BJ (cell line): Measurements from ENCODE around the gene VIL1. TPM values are rescaled to one million over a fixed set of nuclear protein-coding genes. Genes with fewer than 3 reads are reported as not detected.

Experiments
- CTCF ChIA-PET: fragments of 350-600 bp; formaldehyde crosslinking; extraction: SDS; loops from one replicate; lab custom pipeline; 2021; ENCODE audit warnings: antibody characterized with exemption, inconsistent platforms; lab: Yijun Ruan, JAX
- POLR2A ChIA-PET: fragments of 300-600 bp; sonication (Branson Sonifier 250); formaldehyde crosslinking; extraction: SDS; loops from one replicate; lab custom pipeline; 2021; ENCODE audit warnings: antibody characterized with exemption; lab: Charles Lee
- DNase-seq: peaks from one replicate; pipeline ENCODE4 v3.0.0-alpha.2; 2011; ENCODE audit warnings: low read depth
- H3K27me3 ChIP-seq: 2 replicates; pipeline ENCODE4 v1.6.0; 2011; ENCODE audit warnings: low read length; ENCODE audit not compliant: control insufficient read depth, insufficient read depth
- H3K36me3 ChIP-seq: 2 replicates; pipeline ENCODE4 v1.5.1; 2011; ENCODE audit warnings: low read length; ENCODE audit not compliant: control insufficient read depth, insufficient read depth
- H3K4me3 ChIP-seq: 2 replicates; pipeline ENCODE4 v1.5.1; 2011; ENCODE audit warnings: low read depth, mild to moderate bottlenecking, control low read depth, low read length
- CTCF ChIP-seq: IDR thresholded peaks from 2 replicates; pipeline ENCODE4 v1.5.1; 2011; ENCODE audit warnings: low read depth, mild to moderate bottlenecking, control low read depth, inconsistent platforms, low read length, moderate library complexity; ENCODE audit not compliant: insufficient read depth
- polyA plus RNA-seq: library from polyadenylated mRNA; depleted of rRNA; stranded (reverse); fragments of >200 nt; gene quantifications from 2 replicates; pipeline ENCODE4 v1.2.3, GENCODE V29; 2011

The VIL1 gene
- polyA plus RNA-seq, 1 experiment, result not detected

- H3K4me3 ChIP-seq, result no peak overlapping the region
Measured at GRCh38 chr2:218418321-218418716, 604 bp upstream of the VIL1 start.

DNA sequence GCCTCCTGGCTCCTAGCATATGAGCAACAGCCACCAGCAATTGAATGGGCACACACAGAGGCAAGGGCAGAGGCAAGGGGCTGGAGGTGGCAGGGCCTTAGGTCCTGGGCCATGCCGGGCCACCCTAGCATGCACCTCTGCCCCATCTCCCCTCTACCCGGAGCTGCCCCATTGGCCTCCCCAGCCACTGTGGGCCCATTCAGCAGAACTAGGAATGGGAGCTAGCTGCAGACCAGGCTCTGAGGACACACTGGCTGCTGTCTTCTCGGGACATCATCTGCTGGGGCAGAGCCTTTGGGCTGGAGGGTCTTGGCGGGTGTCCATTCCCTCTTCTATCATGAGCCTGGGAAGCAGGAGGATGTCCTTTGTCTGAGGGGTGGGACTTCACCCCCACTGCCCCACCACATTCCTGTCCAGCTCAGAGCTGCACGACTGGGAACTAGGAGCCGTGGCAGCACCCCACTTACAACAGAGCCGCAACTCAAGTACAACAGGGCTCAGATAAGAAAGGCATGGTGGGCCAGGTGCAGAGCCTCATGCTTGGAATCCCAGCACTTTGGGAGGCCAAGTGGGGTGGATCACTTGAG, 800 bp downstream of the VIL1 start:
- Histone ChIP-seq H3K27me3 (peaks cover 11% of the 10 kb centered on the region), H3K36me3 (no peaks in the 10 kb centered on the region), H3K4me3 (no peak overlapping the region)
- POLR2A ChIA-PET, result no interaction called here
- no peak for TF ChIP-seq CTCF
- no peak for DNase-seq
- CTCF ChIA-PET, result interaction anchor here (1.6 kb wide), 1 partner anchor 46 kb away, joined by 3 read pairs; no protein-coding TSS in a partner anchor

More at GRCh38 chr2:218418321-218418716, 604 bp upstream of the VIL1 start:
- Histone ChIP-seq H3K27me3 (peaks cover 10% of the 10 kb centered on the region), H3K36me3 (no peaks in the 10 kb centered on the region)
- ChIA-PET CTCF (interaction anchor here (1.6 kb wide), 1 partner anchor 48 kb away, joined by 3 read pairs; no protein-coding TSS in a partner anchor), POLR2A (no interaction called here)
- TF ChIP-seq CTCF, result no peak
- no peak for DNase-seq

- ChIA-PET POLR2A (no interaction called here), CTCF (no interaction called here)
- no peak for DNase-seq
- Histone ChIP-seq H3K4me3 (no peak overlapping the region), H3K36me3 (no peaks in the 10 kb centered on the region), H3K27me3 (peaks cover 11% of the 10 kb centered on the region)
- no peak for TF ChIP-seq CTCF
Measured at GRCh38 chr2:218421027-218421426, 2.1 kb downstream of the VIL1 start.

GRCh38 chr2:218422403-218423086, 3.6 kb downstream of the VIL1 start:
- TF ChIP-seq CTCF, result no peak
- DNase-seq, result no peak
- POLR2A ChIA-PET, result no interaction called here
- Histone ChIP-seq H3K4me3 (no peak overlapping the region), H3K36me3 (no peaks in the 10 kb centered on the region), H3K27me3 (peaks cover 8% of the 10 kb centered on the region)
- CTCF ChIA-PET, result interaction anchor here (0.6 to 2.9 kb wide), 4 partner anchors 10 to 86 kb away, joined by 3 to 6 read pairs (median 4); no protein-coding TSS in a partner anchor

- CTCF ChIA-PET, result interaction anchor here (1.3 to 2.9 kb wide), 3 partner anchors 9 to 22 kb away, joined by 3 to 6 read pairs (median 4); no protein-coding TSS in a partner anchor
Measured at GRCh38 chr2:218423584-218423983, 4.7 kb downstream of the VIL1 start.

More at GRCh38 chr2:218423584-218423983, 4.7 kb downstream of the VIL1 start:
- Histone ChIP-seq H3K4me3 (no peak overlapping the region), H3K27me3 (peaks cover 3% of the 10 kb centered on the region), H3K36me3 (no peaks in the 10 kb centered on the region)
- TF ChIP-seq CTCF, result no peak
- POLR2A ChIA-PET, result no interaction called here
- no peak for DNase-seq
